Stimulated activated CD8-positive, alpha-beta memory T cell treated with anti-CD3 and anti-CD28 coated beads, Interleukin-4, amount 100 ng/mL, for 4 hours (primary cell): ENCODE data around the gene OXLD1.
"Not testable (repeated sequence)": the region's sequence is repeated elsewhere in the genome, so short reads cannot be mapped to it uniquely, and the experiment has no call there.

ENCODE experiments used
- DNase-seq, 2 donors: peaks; one replicate each; pipeline ENCODE4 v3.0.0-alpha.2; 2020; ENCODE audit warnings: low read depth in 2 of 2, low spot score in 1 of 2

The OXLD1 gene

GRCh38 chr17:81621494-81622130, 44.8 kb downstream of the OXLD1 start:
- no peak for DNase-seq

DNA sequence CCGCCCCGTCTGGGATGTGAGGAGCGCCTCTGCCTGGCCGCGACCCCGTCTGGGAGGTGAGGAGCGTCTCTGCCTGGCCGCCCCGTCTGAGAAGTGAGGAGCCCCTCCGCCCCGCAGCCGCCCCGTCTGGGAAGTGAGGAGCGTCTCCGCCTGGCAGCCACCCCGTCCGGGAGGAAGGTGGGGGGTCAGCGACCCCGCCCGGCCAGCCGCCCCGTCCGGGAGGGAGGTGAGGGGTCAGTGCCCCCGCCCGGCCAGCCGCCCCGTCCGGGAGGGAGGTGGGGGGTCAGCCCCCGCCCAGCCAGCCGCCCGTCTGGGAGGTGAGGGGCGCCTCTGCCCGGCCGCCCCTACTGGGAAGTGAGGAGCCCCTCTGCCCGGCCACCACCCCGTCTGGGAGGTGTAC, 48.1 kb downstream of the OXLD1 start:
- not testable (repeated sequence) for DNase-seq

- no peak for DNase-seq
Measured at GRCh38 chr17:81616877-81617276, 49.5 kb downstream of the OXLD1 start.

DNA sequence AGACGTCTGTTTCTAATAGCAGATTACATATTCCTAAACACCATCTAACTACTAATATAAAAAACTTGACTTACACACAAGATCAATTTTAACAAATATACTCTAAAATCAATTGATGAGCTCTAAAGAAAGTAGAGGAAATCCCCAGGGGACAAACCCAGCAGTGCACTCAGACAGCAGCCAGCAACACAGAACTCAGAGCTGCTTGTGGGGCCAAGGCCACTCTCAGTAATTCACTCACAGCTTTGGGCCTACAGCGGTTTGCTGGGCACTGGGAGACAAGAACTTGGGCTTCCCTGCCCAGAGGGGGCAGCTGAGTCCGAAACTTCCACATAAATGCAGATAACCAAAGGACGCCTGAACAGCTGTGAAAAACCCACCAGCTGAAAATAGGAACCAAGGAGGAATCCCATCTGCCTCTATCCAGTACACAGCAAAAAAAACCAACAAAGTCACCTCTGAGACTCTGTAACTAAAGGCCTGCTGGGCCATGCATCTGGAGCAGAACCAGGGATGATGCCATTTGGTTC, 50.9 kb downstream of the OXLD1 start:
- no peak for DNase-seq
